ENCODE measurements around the gene LBX2.

The LBX2 gene

GRCh38 chr2:74448771-74449170 is 50.6 kb downstream of the LBX2 start:
- no peak overlapping the region for H3K27ac ChIP-seq
- no peak for DNase-seq (ENCODE audit: low spot score)
- ChIA-PET POLR2A (ENCODE audit: low non-redundant PET) (no interaction called here), CTCF (no interaction called here)
- TF ChIP-seq CTCF (conservative IDR thresholded peaks at IDR 0.05; ENCODE audit: low read depth): no peak

Measured in RWPE1 (cell line).